ENCODE results near the gene LIME1. TPM values are rescaled to one million over a fixed set of nuclear protein-coding genes. Genes with fewer than 3 reads are reported as not detected.

LIME1 gene
- total and polyA plus RNA-seq, 2 of the 8 experiments (the other 6 are each of a cell fraction or from before 2014, with no cell fraction given): 4.5 to 5.9 TPM

DNA sequence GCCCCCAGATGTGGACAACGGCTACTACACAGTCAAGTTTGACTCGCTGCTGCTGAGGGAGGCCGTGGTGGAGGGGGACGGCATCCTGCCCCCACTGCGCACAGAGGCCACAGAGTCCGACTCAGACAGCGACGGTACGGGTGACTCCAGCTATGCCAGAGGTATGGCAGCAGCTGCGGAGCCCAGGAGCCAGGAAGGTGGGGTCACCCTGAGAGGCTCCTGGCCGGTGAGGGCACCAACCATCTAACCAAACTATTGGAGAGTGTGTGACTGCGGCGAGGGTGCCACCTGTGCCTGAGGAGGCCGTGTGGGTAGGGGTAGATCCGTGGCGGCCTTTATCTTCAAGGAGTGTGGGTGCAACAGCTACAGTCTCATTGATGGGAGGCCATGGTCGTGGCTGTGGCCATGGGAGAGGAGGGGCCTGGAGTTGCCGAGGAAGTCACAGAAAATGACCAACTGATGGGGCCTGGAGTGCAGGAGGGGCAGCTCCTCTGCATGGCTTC lies 2.8 kb upstream of the LIME1 start (continued):
- TF ChIP-seq, protein P1, sequence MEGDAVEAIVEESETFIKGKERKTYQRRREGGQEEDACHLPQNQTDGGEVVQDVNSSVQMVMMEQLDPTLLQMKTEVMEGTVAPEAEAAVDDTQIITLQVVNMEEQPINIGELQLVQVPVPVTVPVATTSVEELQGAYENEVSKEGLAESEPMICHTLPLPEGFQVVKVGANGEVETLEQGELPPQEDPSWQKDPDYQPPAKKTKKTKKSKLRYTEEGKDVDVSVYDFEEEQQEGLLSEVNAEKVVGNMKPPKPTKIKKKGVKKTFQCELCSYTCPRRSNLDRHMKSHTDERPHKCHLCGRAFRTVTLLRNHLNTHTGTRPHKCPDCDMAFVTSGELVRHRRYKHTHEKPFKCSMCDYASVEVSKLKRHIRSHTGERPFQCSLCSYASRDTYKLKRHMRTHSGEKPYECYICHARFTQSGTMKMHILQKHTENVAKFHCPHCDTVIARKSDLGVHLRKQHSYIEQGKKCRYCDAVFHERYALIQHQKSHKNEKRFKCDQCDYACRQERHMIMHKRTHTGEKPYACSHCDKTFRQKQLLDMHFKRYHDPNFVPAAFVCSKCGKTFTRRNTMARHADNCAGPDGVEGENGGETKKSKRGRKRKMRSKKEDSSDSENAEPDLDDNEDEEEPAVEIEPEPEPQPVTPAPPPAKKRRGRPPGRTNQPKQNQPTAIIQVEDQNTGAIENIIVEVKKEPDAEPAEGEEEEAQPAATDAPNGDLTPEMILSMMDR (IDR thresholded peaks at IDR 0.05; ENCODE audit: control extremely low read depth in 1 of 3, insufficient read depth in 1 of 3, low read depth in 1 of 3, low read length in 3 of 3): no peak
- TF ChIP-seq CHD2 (IDR thresholded peaks at IDR 0.05; ENCODE audit: low read length) (no peak), ZNF274 (IDR thresholded peaks at IDR 0.05; ENCODE audit: borderline replicate concordance, extremely low read depth, low read length) (no peak), TAF7 (optimal IDR thresholded peaks at IDR 0.05; ENCODE audit: borderline replicate concordance, low read depth, low read length) (no peak), POLR2AphosphoS5 (IDR thresholded peaks at IDR 0.05; ENCODE audit: low read depth, low read length) (no peak)
- TF ChIP-seq, protein P2, sequence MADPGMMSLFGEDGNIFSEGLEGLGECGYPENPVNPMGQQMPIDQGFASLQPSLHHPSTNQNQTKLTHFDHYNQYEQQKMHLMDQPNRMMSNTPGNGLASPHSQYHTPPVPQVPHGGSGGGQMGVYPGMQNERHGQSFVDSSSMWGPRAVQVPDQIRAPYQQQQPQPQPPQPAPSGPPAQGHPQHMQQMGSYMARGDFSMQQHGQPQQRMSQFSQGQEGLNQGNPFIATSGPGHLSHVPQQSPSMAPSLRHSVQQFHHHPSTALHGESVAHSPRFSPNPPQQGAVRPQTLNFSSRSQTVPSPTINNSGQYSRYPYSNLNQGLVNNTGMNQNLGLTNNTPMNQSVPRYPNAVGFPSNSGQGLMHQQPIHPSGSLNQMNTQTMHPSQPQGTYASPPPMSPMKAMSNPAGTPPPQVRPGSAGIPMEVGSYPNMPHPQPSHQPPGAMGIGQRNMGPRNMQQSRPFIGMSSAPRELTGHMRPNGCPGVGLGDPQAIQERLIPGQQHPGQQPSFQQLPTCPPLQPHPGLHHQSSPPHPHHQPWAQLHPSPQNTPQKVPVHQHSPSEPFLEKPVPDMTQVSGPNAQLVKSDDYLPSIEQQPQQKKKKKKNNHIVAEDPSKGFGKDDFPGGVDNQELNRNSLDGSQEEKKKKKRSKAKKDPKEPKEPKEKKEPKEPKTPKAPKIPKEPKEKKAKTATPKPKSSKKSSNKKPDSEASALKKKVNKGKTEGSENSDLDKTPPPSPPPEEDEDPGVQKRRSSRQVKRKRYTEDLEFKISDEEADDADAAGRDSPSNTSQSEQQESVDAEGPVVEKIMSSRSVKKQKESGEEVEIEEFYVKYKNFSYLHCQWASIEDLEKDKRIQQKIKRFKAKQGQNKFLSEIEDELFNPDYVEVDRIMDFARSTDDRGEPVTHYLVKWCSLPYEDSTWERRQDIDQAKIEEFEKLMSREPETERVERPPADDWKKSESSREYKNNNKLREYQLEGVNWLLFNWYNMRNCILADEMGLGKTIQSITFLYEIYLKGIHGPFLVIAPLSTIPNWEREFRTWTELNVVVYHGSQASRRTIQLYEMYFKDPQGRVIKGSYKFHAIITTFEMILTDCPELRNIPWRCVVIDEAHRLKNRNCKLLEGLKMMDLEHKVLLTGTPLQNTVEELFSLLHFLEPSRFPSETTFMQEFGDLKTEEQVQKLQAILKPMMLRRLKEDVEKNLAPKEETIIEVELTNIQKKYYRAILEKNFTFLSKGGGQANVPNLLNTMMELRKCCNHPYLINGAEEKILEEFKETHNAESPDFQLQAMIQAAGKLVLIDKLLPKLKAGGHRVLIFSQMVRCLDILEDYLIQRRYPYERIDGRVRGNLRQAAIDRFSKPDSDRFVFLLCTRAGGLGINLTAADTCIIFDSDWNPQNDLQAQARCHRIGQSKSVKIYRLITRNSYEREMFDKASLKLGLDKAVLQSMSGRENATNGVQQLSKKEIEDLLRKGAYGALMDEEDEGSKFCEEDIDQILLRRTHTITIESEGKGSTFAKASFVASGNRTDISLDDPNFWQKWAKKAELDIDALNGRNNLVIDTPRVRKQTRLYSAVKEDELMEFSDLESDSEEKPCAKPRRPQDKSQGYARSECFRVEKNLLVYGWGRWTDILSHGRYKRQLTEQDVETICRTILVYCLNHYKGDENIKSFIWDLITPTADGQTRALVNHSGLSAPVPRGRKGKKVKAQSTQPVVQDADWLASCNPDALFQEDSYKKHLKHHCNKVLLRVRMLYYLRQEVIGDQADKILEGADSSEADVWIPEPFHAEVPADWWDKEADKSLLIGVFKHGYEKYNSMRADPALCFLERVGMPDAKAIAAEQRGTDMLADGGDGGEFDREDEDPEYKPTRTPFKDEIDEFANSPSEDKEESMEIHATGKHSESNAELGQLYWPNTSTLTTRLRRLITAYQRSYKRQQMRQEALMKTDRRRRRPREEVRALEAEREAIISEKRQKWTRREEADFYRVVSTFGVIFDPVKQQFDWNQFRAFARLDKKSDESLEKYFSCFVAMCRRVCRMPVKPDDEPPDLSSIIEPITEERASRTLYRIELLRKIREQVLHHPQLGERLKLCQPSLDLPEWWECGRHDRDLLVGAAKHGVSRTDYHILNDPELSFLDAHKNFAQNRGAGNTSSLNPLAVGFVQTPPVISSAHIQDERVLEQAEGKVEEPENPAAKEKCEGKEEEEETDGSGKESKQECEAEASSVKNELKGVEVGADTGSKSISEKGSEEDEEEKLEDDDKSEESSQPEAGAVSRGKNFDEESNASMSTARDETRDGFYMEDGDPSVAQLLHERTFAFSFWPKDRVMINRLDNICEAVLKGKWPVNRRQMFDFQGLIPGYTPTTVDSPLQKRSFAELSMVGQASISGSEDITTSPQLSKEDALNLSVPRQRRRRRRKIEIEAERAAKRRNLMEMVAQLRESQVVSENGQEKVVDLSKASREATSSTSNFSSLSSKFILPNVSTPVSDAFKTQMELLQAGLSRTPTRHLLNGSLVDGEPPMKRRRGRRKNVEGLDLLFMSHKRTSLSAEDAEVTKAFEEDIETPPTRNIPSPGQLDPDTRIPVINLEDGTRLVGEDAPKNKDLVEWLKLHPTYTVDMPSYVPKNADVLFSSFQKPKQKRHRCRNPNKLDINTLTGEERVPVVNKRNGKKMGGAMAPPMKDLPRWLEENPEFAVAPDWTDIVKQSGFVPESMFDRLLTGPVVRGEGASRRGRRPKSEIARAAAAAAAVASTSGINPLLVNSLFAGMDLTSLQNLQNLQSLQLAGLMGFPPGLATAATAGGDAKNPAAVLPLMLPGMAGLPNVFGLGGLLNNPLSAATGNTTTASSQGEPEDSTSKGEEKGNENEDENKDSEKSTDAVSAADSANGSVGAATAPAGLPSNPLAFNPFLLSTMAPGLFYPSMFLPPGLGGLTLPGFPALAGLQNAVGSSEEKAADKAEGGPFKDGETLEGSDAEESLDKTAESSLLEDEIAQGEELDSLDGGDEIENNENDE (IDR thresholded peaks at IDR 0.05; ENCODE audit: insufficient replicate concordance, low read length): no peak
